Right atrium auricular region (tissue), 2 donors: ENCODE data around the gene RANBP17. TPM values are rescaled to one million over a fixed set of nuclear protein-coding genes. Genes with fewer than 3 reads are reported as not detected.

Source experiments
- DNase-seq: peaks from one replicate; pipeline ENCODE4 v3.0.0-alpha.2; 2019; ENCODE audit warnings: low spot score
- H3K27ac ChIP-seq, 2 donors: fragments of 200-600 bp; sonication (generic); 1 replicate in 1 of 2; 2 replicates in 1 of 2; pipeline ENCODE4 v1.5.1; 2016 to 2019
- H3K27me3 ChIP-seq, 2 donors: fragments of 200-600 bp; sonication (generic); one replicate each; pipeline versions ENCODE4 v1.5.1 to v1.6.0; 2017 to 2019
- H3K36me3 ChIP-seq: fragments of 200-600 bp; sonication (generic); one replicate; pipeline ENCODE4 v1.5.1; 2016
- H3K4me1 ChIP-seq, 2 donors: fragments of 200-600 bp; sonication (generic); one replicate each; pipeline versions ENCODE4 v1.5.1 to v1.6.0; 2017 to 2019
- H3K4me3 ChIP-seq, 2 donors: fragments of 200-600 bp; sonication (generic); 1 replicate in 1 of 2; 2 replicates in 1 of 2; pipeline ENCODE4 v1.5.1; 2017 to 2019; ENCODE audit warnings: mild to moderate bottlenecking in 1 of 2, moderate library complexity in 1 of 2
- H3K9me3 ChIP-seq, 2 donors: fragments of 200-600 bp; sonication (generic); one replicate each; pipeline ENCODE4 v1.5.1; 2019
- total RNA-seq, 2 donors: library from RNA; depleted of rRNA; stranded (reverse); fragments of >200 nt; gene quantifications; one replicate each; pipeline ENCODE4 v1.1.0, GENCODE V29; 2016
- TF ChIP-seq, protein P1 (sequence below), 2 donors: fragments of 200-600 bp; sonication (generic); IDR thresholded peaks; one replicate each; pipeline ENCODE4 v1.5.1; 2019; ENCODE audit warnings: antibody characterized with exemption in 2 of 2

Gene RANBP17
- total RNA-seq, 2 donors from 2014 or later, result 1.4 to 3.6 TPM

DNA sequence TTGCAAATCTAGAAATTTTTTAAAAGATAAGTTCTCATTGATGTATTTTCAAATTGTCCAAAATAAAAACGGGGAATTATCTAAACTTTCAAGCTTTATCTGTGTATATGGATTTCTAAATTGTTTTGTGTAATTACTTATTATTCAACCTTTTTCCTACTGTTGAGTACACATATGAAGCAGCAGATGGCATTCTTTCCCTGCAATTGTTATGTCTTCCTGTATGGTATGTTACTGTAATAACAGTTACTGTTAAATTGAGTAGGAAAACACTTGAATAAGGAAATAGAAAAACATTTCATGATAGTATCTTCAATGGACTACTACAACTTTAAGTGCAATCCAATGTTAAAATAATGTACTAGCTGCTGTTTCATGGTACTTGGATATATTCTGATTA is 124.8 kb downstream of the RANBP17 start:
- H3K9me3 ChIP-seq, result no peaks in the 10 kb centered on the region
- no peak for DNase-seq
- H3K4me3 ChIP-seq, result no peak overlapping the region
- no peaks in the 10 kb centered on the region for H3K36me3 ChIP-seq
- TF ChIP-seq, protein P1, sequence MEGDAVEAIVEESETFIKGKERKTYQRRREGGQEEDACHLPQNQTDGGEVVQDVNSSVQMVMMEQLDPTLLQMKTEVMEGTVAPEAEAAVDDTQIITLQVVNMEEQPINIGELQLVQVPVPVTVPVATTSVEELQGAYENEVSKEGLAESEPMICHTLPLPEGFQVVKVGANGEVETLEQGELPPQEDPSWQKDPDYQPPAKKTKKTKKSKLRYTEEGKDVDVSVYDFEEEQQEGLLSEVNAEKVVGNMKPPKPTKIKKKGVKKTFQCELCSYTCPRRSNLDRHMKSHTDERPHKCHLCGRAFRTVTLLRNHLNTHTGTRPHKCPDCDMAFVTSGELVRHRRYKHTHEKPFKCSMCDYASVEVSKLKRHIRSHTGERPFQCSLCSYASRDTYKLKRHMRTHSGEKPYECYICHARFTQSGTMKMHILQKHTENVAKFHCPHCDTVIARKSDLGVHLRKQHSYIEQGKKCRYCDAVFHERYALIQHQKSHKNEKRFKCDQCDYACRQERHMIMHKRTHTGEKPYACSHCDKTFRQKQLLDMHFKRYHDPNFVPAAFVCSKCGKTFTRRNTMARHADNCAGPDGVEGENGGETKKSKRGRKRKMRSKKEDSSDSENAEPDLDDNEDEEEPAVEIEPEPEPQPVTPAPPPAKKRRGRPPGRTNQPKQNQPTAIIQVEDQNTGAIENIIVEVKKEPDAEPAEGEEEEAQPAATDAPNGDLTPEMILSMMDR (IDR thresholded peaks at IDR 0.05), result no peak
- H3K4me1 ChIP-seq, result no peaks in the 10 kb centered on the region
- H3K27ac ChIP-seq, result no peak overlapping the region
- H3K27me3 ChIP-seq, result no peaks in the 10 kb centered on the region

DNA sequence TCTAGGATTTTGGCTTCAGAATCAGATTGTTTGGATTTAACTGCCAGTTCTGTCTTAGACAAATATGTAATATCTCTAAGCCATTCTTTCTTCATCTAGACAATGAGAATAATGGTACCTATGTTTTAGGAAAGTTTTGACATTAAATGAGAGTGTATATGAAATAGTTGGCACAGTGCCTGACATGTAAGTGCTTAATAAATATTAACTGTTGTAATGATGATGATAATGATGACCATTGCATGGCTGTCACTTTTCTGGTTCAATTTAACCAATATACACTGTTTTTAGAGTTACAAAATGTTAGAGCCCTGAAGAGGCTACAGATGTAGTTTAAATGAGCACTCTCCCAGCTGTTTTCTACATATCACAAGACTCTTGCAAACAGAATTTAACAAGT is 131.7 kb downstream of the RANBP17 start:
- no peak for DNase-seq
- Histone ChIP-seq H3K4me1 (no peaks in the 10 kb centered on the region), H3K36me3 (no peaks in the 10 kb centered on the region), H3K9me3 (no peaks in the 10 kb centered on the region), H3K4me3 (no peak overlapping the region), H3K27me3 (no peaks in the 10 kb centered on the region), H3K27ac (no peak overlapping the region)
- TF ChIP-seq, protein P1 (IDR thresholded peaks at IDR 0.05), result no peak

DNA sequence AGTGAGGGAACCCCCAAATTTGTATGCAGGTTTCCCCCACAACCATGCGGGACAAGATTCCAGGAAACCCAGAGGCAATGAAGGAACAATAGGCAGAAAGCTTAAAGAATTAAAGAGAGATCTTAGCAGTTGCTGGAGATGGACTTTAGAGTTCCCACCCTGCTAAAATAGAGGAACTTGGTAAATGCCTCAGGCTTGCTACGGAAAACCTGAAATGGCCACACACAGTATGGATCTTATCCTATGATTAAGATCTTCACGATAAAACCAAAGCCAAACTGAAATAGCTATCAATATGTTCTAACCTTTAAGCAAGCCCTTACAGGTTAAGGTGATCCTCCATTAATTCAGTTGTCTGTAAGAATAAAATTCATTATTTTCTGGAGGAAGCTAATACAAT is 148.3 kb downstream of the RANBP17 start:
- H3K4me3 ChIP-seq, result no peak overlapping the region
- no peaks in the 10 kb centered on the region for H3K9me3 ChIP-seq
- no peaks in the 10 kb centered on the region for H3K36me3 ChIP-seq
- no peak overlapping the region for H3K27ac ChIP-seq
- TF ChIP-seq, protein P1 (IDR thresholded peaks at IDR 0.05), result no peak
- no peak for DNase-seq
- no peaks in the 10 kb centered on the region for H3K27me3 ChIP-seq
- no peaks in the 10 kb centered on the region for H3K4me1 ChIP-seq

DNA sequence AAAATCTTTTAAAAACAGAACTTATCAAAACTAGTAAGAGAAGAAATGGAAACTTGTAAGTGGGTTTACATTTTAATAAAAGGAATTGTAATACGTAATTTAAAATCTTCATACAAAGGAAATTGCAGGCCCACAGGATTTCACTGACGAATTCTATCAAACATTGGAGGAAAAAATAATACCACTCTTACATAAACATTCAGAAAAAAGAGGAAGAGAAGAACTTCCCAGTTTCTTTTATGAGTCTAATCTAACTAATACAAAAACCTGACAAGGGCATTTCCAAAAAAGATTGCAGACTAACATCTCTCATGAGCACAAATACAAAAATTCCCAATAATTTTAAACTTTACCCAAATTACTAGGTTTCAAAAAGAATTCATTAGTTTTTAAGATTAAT is 149.0 kb downstream of the RANBP17 start:
- no peaks in the 10 kb centered on the region for H3K27me3 ChIP-seq
- no peaks in the 10 kb centered on the region for H3K36me3 ChIP-seq
- no peak overlapping the region for H3K27ac ChIP-seq
- H3K4me3 ChIP-seq, result no peak overlapping the region
- no peaks in the 10 kb centered on the region for H3K4me1 ChIP-seq
- DNase-seq, result no peak
- no peaks in the 10 kb centered on the region for H3K9me3 ChIP-seq
- TF ChIP-seq, protein P1 (IDR thresholded peaks at IDR 0.05), result no peak

DNA sequence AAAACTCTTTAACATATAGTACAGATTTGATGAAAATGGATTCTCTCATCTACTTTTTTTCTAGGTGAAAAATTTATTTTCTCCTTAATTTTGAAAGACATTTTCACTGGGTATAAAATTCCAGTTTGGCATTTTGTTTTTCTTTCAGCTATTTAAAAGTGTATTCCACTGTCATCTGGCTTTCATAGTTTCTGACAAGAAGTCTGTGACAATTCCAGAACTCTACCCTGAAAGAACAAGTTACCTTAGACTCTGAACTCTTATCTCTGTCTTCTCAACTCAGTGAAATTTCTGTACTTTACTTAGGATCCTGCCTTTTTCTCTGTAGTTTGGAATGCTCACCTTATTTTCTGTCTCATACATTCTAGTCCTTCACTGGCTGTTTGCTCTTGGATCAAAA is 161.7 kb downstream of the RANBP17 start:
- Histone ChIP-seq H3K4me3 (no peak overlapping the region), H3K4me1 (no peaks in the 10 kb centered on the region), H3K27ac (no peak overlapping the region), H3K27me3 (no peaks in the 10 kb centered on the region), H3K36me3 (no peaks in the 10 kb centered on the region), H3K9me3 (peaks cover 0 to 27% of the 10 kb centered on the region in 2 donors)
- TF ChIP-seq, protein P1 (IDR thresholded peaks at IDR 0.05), result no peak
- DNase-seq, result no peak

DNA sequence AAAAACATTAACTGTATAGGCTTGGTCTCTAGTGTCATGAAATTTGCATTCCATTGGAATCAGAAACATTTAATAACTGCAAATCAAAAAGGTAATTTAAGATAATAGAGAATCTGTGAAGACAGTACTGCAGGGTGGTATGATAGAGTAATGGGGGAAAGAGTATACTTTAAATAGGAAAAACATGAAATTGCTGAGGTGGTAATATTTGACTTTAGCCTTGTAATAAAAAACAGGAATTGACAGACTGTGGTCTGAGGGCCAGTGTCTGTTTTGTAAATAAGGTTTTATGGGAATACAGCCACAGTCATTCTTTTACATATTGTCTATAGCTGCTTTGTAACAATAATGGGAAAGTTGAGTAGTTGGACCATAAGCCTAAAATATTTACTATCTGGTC is 162.3 kb downstream of the RANBP17 start:
- TF ChIP-seq, protein P1 (IDR thresholded peaks at IDR 0.05), result no peak

More for the DNA sequence above, 162.3 kb downstream of the RANBP17 start:
- Histone ChIP-seq H3K4me1 (no peaks in the 10 kb centered on the region), H3K27ac (no peak overlapping the region), H3K9me3 (peaks cover 0 to 26% of the 10 kb centered on the region in 2 donors), H3K27me3 (no peaks in the 10 kb centered on the region), H3K4me3 (no peak overlapping the region), H3K36me3 (no peaks in the 10 kb centered on the region)
- no peak for DNase-seq
